Measurements from ENCODE around the gene MRPS23.

Gene MRPS23

DNA sequence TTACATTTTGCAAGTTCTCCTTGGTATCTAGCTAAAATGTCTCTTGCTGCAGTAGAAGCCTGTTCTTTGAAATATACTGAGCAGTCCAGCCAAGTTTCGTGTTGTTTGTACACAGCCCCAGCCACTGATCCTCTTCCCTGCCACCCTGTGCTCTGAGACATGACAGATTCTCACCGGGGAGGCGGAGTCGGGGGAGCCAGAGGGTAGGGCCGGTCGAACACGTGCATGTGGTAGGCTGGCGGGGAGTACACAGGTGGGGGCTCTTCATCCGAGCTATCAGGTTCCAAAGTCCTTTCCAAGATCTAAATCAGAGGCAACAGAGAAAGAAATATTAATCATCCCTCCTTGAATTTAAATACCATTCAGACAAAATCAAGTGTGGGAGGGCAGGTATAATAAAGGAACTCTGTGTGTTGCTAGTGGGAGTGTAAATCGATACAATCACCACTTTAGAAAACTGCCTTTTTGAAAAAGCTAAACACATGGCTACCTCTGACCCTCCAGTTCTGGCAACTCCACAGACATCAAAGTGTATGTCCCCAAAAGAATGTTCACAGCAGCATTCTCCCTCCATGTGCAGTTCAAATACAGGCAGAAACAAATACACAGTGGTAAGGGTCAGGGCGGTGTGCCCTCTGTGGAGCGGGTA, 29.7 kb upstream of the MRPS23 start:
- no peak for DNase-seq (ENCODE audit: low spot score)

DNA sequence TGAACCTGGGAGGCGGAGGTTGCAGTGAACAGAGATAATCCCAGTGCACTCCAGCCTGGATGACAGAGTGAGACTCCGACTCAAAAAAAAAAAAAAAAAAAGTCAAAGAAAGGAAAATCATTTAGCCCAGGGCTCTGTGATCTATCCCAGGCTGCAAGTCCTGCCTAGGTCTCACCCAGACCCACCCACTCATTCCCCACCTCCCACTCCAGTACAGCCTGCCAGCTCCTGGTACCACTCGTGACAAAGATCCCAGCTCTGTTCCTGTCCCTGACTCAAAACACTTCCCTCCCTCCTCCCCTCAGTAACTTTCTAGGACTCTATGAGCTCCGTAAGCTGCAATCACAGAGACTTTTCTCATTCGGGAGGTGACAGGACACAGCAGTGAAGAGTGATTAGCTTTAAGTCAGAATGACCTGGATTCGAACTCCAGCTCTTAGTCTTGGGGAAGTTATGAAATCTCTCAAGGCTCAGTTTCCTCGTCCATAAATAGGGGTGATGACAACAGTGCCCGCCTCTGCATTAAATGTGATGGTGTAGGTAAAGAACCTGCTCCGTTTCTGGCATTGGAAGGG, 28.0 kb upstream of the MRPS23 start:
- no peak for DNase-seq (ENCODE audit: low spot score)

DNA sequence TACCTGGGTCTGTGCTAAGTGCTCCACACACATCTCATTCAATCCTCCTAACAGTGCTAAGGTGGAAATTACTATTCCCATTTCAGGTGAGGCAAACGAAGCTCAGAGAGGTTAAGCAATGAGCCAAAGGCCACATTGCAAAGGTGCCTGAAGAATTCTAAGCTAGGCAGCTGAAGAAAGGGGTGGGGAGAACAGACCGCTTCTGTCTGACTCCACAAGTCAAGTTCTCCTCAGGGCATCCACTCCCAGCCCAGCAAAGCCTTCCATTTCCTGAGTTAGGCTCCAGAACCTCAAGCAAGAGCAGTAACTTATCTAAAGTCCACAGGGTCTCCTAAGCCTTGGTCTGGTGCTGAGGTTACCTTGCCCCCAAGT, 27.0 kb upstream of the MRPS23 start:
- DNase-seq (ENCODE audit: low spot score), result no peak

DNA sequence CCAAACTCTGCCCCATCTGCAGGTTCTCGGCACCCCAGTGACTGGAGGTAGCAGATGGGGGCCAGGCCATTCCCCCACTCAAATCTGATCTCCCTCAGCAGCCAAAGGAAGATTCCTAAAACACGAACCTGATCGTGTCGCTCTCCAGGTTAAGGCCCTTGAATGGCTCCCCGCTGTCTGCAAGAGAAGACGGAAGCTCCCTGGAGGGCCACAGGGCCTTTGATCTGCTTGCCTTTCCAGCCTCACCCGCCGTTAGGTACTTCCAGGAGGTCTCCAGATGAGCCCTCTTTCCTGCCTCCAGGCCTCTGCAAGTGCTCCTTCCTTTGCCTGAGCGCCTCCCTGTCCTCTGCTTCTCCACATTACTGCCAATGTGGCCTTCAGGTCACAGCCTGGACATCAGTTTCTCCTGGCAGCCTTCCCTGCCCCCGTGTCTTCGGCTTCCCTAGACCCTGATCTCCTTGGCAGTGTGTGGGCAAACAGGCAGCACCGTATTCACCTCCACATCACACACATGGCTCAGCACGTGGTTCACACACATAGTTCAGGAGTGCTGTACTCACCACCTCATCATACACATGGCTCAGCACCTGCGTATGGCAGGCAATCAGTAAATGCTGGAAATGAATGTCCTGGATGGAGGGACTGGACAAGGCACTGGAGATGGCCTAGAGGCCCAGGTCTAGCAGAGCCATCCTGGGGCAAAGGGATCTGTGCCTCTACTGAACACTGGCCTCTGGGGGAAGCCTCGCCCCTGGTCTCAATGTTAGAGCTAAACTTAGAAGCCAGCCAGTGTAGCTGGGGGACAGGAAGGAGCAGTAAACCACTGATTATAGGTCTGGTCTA, 26.4 kb upstream of the MRPS23 start:
- no peak for DNase-seq (ENCODE audit: low spot score)

DNA sequence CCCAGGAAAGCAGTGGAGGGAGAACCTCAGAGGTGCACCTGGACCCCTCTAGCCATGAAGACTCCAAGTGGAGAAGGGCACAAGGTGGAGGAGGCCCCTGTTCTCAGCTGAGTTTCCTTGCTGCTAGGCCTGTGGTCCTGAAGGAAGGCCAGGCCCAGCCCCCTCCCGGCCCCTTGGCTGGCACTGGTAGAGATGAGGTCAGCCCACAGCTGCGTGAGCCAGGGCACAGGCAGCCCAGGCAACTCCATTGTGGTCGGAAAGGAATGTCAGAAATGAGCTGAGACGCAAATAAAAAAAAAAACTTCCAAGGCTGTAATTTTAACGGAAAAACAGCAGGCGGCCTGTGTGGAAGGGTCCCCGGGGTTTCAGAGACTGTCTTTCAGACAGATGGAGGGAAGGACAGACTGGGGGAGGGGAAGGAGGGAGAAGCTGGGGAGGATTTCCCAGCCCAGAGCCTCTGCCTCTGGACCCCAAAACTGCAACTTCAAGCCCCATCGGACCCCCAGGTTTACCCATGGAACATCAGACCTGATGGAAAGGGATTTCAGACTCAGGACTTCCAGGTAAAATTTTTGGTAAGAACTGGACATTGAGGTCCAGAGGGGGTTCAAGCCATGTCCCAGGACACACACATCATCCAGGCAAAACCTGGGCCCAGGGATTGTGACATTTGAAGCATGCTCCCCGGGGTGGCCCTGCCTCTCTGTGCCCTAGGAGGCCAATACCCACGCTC, 25.6 kb upstream of the MRPS23 start:
- DNase-seq (ENCODE audit: low spot score), result peak; percentile 93

DNA sequence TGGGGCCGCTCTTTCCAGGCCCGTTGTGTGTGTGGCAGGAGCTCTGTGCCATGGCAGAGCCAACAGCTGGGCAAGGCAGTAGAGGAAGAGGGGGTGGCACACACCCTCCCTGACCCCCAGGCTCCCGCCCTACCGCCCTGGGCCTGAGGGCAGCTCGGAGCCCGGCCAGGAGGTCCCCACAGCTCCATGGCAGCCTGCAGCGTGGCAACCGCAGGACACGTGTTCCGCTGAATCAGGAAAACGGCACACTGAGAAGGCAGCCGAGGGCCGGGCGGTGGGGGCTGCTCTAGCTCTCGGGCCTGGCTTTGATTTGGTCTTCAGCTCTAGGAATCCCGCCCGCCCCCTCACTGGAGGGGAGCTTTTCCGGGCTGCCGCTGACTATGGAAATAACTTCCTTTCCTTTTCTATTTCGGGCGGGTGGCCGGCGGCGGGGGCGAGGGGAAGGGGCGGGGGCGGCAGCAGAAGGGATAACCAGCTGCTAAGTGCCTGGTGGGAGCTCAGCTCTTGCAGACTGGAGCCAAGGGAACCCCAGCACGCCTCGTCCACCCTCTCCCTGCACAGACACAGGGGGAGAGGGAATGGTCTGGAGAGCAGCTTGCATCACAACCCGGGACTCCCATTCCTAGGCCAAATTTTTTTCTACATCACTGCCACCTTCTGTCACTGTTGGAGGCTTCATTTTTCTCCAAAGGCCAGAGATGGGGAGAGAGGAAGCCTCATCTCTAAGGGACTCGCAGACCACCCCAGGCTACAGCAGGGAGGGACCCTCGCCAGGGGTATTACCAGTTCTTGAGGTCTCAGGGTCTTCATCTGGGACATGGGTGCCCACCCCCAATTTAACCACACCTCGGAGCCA, 24.8 kb upstream of the MRPS23 start:
- peak; percentile 90 for DNase-seq (ENCODE audit: low spot score)

DNA sequence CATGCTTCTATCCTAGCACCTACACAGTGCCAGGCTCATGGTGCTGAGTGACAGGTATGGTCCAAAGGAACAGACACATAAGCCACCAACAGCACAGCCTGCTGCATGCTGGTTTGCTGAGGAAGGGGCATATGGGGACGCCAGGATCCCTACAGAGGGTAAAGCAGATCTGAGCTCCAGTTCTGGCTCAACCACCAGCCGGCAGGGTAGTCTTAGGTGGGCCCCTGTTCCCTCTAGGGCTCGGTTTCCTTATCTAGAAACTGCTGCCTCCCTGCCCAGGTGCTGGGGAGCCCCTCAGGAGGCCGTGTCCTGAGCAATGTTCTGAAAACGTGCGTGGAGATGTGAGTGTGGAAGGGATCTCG, 24.2 kb upstream of the MRPS23 start:
- no peak for DNase-seq (ENCODE audit: low spot score)

DNA sequence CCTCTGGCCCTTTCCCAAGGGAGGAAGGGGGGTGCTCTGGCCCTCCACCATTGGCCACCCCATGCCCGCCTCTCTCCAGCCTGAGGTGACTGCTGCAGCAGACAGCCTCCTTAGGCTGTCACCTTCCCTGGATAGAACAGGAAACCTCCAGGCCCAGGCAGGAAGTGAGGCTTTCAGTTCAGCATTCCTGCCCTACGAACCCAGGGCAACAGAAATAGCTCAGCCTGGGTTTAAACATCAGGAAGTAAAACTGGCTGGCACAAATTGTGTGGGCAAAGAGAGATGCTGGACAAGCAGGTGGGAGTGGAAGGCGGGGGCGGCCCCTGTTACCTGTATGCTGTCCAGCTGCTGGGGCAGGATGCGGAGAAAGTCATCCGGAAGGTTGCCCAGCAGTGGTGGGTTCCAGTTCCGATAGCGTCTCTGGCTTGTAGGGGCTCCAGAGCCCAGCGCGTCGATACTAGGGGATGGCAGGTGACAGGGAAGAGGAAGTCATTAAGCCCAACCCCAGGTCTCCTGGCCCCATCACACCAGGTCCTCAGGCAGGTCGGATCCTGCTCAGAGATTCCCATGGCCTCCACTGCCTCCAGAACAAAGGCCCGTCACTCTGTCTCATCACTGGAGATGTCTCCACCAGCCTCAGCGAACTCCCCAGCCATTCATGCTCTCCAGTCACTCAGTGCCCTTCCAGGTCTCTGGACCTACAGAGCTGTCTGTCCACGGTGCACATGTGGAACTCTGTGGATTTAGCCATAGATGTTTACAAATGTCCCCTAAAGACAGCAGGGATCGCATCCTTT, 23.6 kb upstream of the MRPS23 start:
- DNase-seq (ENCODE audit: low spot score), result no peak

DNA sequence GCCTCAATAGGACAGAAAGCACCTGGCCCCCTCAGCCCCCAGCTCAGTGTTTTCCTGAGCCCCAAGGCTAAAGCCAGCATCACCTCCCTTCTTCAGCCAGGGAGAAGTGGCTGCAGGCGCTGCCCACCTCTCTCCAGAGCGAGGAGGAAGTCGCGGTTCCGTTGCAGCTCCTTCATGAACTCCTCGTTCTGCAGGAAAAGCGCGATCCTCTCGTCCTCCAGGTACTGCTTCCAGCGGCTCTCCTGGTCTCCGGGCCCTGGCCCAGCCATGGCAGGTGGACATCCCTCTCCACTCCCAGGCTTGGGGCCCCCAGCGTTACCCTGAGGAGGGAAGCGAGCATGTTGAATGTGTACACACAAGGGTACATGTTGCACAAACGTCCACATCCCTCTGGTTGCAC, 22.7 kb upstream of the MRPS23 start:
- DNase-seq (ENCODE audit: low spot score), result no peak

DNA sequence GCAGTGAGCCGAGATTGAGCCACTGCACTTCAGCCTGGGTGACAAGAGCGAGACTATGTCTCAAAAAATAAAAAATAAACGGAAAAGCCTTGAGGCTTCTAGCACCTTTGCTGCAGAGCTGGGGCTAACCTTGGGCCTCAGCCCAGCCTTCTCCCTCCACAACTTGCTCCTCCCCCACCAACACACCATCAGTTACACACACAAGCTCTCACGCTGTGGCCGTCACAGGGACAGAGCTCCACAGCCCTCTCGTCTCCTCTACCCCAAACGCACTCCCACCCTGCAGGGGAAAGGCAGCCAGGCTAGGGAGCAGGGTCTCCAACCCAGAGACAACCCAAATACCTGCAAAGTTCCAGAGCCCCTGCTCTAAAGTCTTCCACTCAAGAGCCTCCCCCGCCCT, 22.0 kb upstream of the MRPS23 start:
- no peak for DNase-seq (ENCODE audit: low spot score)

DNA sequence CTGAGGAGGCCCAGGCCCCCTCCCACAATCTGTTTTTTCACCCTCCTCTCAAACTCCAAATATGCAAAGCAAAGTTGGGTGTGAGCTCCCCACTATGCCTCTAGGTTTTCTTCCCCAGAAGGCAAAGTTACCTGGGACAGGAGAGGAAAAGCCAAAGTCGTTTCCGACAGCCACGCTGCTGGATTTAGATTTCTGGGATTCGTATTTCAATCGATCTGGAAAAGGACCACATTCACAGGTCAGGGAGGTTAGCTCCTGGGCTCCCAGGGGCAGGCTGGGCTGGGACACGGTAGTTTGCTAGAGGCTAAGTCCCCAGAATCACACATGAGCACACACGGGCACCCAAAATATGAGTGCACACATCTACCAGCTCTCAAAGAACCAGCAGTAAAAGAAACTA, 21.3 kb upstream of the MRPS23 start:
- no peak for DNase-seq (ENCODE audit: low spot score)

DNA sequence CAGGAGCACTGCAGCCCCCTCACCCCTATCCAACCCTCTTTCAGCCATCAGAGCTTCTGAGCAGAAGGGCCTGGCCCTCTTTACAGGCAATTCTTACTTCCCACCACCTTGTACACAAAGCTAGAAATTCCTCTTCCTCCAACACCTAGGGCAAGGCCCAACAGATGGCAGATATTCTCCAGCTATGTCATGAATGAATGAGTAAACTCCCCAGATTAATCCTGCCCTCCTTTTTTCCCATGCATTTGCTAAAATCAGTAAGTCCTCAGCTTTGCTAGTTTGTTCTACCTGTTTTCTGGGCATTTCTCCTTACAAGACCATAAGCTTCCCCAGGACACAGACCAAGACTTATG, 20.4 kb upstream of the MRPS23 start:
- DNase-seq (ENCODE audit: low spot score), result no peak

DNA sequence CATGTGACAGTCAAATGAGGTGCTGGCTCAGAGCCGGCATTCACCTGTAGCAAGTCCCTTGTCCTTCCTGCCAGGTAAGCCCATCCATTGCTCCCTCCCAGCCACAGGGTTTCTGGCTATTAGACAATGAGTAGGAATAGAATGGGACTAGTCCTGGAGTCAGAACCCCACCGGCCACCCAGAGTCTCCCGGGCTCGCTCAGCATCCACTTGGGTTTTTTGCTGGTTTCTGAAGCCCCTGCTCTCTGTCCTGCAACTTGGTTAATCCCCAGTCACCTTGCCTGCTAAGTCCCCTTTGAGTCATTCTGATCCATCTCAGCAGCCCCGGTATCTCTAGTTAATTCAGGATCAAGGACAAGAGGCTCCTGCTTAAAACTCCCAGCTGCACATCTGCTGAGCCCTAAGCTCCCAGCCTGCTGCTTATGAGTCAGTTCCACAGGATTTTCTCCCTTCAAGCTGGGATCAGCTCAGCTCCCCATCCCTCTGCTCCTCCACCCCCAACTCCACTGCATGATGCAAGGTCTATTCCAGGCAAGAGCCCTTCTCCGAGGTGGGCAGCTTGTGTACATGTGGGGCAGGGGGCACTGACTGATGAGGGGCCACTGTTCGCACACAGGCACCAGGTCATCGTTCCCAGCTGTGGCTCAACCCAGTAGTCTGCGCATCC, 19.9 kb upstream of the MRPS23 start:
- peak; percentile 79 for DNase-seq (ENCODE audit: low spot score)

DNA sequence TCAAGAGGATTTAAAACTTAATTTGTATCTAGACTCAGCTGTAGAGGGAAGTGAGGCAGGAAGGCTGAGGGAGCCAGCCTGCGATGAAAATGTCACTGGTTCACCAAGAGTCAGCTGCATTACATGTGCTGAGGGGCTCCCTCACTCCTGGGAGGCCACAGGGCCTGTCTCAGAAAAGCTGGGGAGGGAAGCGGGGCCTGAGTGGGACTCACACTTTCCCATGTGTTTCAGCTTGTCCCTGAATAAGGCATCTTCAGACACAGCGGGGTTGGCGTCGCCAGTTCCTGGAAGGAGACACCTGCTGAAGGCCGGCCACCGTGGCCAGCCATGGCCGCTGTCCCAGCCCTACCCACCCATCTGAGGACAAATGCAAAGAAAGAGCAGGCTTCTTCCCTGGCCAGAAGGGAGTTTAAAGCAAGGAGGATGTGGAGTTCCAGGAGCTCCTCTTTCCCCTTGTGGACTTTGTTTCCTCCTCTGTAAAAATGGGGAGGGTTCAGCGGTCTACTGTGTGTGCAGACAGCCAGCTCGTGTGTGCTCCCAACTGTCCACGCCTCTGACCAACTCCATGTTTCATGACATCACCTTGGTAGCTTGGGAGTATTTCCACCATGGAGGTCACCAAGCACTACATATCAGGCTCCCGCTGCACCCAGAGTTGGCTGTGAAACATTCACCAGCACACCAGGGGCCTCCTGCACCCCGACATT, 19.2 kb upstream of the MRPS23 start:
- no peak for DNase-seq (ENCODE audit: low spot score)

DNA sequence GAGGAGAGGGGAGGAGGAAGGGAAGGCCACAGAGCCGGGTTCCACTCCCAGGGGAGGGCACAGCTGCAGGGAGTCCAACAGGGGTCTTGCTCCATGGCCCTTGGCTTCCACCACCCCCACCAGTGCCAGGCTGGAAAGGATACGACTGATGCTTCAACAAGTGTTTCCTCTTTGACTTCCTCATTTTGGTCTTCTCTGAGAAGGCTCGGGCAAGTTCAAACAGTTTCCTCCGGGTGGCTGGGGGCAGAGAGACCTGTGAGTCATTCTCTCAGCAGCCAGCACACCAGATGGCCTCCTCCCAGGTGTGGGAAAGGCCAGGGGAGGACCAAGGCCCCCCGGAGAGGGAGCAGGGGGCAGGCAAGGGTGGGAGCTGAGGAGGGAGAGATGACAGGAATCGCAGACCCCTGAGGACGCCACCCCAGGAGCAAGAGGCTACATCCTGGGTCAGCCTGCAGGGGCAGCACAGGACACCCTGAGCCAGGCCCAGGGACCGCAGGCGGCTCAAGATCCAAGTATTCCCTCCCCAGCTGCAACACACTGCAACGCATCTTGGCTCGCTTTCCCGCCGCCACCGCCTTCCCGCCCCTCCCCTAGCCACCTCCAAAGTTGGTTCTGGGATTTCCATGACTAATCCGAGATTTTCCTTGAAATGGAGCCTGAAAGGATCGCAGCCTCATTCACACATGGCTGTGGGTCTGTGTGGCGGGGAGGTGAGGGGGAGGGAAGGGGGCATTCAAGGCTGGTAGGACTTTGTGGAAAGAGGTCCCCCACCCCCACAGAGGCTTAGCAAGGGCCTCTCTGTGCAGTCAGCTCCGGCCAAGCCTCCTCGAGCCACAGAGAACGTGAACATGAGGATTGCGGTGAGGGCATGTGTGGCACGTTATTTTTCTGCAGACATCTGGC, 18.4 kb upstream of the MRPS23 start:
- DNase-seq (ENCODE audit: low spot score), result peak; percentile 93

DNA sequence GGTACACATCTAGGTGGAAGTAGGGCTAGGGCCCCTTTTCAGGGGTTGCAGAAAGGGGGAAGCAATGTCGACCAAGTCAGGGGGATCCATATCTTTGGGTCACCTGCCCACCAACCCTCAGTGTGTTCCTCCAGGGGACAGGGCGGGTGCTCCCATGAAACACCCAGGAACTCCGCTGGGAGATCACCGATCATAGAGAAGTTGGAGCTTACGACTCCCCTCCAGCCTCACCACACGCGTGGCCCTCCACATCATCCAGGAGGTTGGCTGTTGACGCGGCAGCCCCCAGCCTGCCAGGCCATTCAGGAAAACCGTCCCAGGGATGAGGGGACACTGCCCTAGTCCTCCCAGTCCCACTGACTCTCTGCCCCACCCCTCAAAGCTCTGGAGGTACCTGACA, 17.3 kb upstream of the MRPS23 start:
- no peak for DNase-seq (ENCODE audit: low spot score)

DNA sequence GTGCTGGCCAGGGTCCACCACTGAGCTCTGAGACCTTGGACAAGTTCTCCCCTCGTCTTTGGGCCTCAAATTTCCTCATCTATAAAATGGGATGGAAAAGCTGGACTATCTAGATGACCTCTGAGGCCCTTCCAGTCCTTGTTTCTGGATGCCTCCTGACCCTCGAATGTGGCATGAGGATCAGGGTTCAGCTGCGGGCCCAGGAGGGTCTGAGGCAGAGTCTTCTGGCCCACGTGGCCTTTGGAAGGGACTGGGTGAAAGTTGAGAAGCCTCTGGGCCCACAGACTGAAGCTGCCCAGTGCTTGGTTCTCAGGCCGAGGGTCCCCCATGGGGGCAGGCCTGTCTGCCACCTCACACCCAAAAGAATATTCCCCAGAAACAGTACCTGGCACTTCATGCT, 16.9 kb upstream of the MRPS23 start:
- DNase-seq (ENCODE audit: low spot score), result no peak

DNA sequence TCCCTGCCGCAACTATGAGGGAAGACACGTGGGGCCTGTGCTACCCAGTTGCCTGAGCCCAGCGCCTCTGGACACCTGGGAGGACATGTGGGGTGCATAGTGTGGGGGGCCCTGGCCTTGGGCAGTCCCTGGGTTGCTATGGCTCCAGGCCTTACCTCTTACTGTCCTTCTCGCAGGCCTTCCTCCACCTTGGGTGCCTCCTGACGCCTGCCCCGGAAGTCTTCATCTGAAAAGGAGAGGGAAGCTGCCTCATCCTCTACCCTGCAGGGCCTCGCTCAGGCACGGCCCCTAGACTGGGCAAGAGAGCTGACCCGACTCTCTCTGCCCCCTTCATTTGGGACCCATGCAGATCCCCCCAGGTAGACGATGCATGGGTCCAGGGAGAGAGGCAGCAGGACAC, 16.5 kb upstream of the MRPS23 start:
- DNase-seq (ENCODE audit: low spot score), result no peak

DNA sequence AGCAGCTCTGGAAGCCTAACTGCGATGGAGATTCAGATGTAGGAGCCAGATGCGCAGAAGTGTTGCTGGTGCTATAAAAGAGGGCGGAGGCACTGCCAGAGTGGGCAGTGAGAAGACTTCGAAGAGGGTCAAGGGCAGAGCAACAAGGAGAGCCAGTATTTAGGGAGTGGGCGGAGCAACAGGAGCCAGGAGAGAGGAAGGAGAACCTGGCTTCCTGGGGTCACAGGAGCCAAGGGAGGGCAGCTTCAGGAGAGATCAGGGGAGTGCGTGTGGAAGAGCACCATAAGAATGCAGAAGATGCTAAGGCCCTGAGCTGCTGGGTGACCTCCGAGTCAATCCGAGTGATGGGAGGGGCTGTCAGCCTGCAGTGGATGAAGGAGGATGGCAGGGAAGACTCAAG, 14.4 kb upstream of the MRPS23 start:
- no peak for DNase-seq (ENCODE audit: low spot score)
